Stimulated activated naive CD4-positive, alpha-beta T cell treated with Interleukin-2 at 50 U/mL for 16 hours (primary cell): ENCODE data around the gene UXT.
A peak's percentile ranks its signal among the peaks of the same experiment; 100 is the strongest.

Source experiments
- DNase-seq: peaks from one replicate; lab custom pipeline; 2025; lab: John Stamatoyannopoulos, UW

Gene UXT

GRCh38 chrX:47649271-47649670, 9.7 kb downstream of the UXT start:
- no peak for DNase-seq

GRCh38 chrX:47648376-47648775, 10.6 kb downstream of the UXT start:
- no peak for DNase-seq

- DNase-seq, result no peak
These were observed 12.3 kb downstream of the UXT start for GRCh38 chrX:47646636-47647035.

- no peak for DNase-seq
These were observed 13.4 kb downstream of the UXT start for GRCh38 chrX:47645530-47645929.

GRCh38 chrX:47644557-47645091, 14.4 kb downstream of the UXT start:
- no peak for DNase-seq

- no peak for DNase-seq
These were observed 15.1 kb downstream of the UXT start for GRCh38 chrX:47643926-47644325.

- DNase-seq, result no peak
These were observed 20.2 kb downstream of the UXT start for GRCh38 chrX:47638816-47639215.

- DNase-seq, result peak; percentile 17
These were observed 21.3 kb downstream of the UXT start for GRCh38 chrX:47637546-47638195.

GRCh38 chrX:47634871-47635575, 24.0 kb downstream of the UXT start:
- DNase-seq, result no peak

GRCh38 chrX:47633689-47634590, 25.0 kb downstream of the UXT start:
- no peak for DNase-seq

GRCh38 chrX:47632666-47633065, 26.3 kb downstream of the UXT start:
- DNase-seq, result no peak

GRCh38 chrX:47631676-47632075, 27.3 kb downstream of the UXT start:
- no peak for DNase-seq

GRCh38 chrX:47629419-47630200, 29.4 kb downstream of the UXT start, which contains the start of gene CFP:
TSS of gene CFP (minus strand) at chrX:47629930. CDS start at chrX:47629844, 86 bp downstream.
- DNase-seq, result no peak

- DNase-seq, result no peak
These were observed 30.0 kb downstream of the UXT start for GRCh38 chrX:47628982-47629381.

- no peak for DNase-seq
These were observed 33.6 kb downstream of the UXT start for GRCh38 chrX:47625365-47625764.

GRCh38 chrX:47623540-47624027, 35.4 kb downstream of the UXT start:
- peak; percentile 35 for DNase-seq

GRCh38 chrX:47621851-47622250, 37.1 kb downstream of the UXT start:
- no peak for DNase-seq

GRCh38 chrX:47620303-47620685, 38.7 kb downstream of the UXT start:
- DNase-seq, result no peak

- DNase-seq, result peak; percentile 70
These were observed 39.3 kb downstream of the UXT start, which contains the start of gene SYN1 for GRCh38 chrX:47619486-47620302. TSS of gene SYN1 (minus strand) at chrX:47619857. CDS start at chrX:47619728, 129 bp downstream.

- DNase-seq, result no peak
These were observed 40.0 kb downstream of the UXT start for GRCh38 chrX:47618923-47619485.
